Astrocyte (in vitro differentiated cells and primary cell): ENCODE data around the gene PODN. TPM values are rescaled to one million over a fixed set of nuclear protein-coding genes. Genes with fewer than 3 reads are reported as not detected.
A peak's percentile ranks its signal among the peaks of the same experiment; 100 is the strongest.

Experiments
- DNase-seq: peaks from one replicate; pipeline ENCODE4 v3.0.0-alpha.2; 2010; ENCODE audit warnings: low read depth
- FAIRE-seq: peaks from 2 replicates; lab custom pipeline; 2011; peaks lifted over from hg19 to GRCh38; lab: Jason Lieb, UNC
- H2AFZ ChIP-seq: 2 replicates; pipeline ENCODE4 v1.6.0; 2012; ENCODE audit warnings: low read depth, low read length, inconsistent platforms
- H3K27ac ChIP-seq: 2 replicates; pipeline ENCODE4 v1.5.1; 2011; ENCODE audit warnings: low read depth, low read length, inconsistent platforms
- H3K27me3 ChIP-seq: 2 replicates; pipeline ENCODE4 v1.6.0; 2011; ENCODE audit warnings: low read length, inconsistent platforms; ENCODE audit not compliant: insufficient read depth
- H3K36me3 ChIP-seq: 2 replicates; pipeline ENCODE4 v1.5.1; 2011; ENCODE audit warnings: low read length, inconsistent platforms; ENCODE audit not compliant: insufficient read depth
- H3K4me1 ChIP-seq: 2 replicates; pipeline ENCODE4 v1.5.1; 2011; ENCODE audit warnings: low read length, inconsistent platforms; ENCODE audit not compliant: insufficient read depth
- H3K4me2 ChIP-seq: 2 replicates; pipeline ENCODE4 v1.6.0; 2012; ENCODE audit warnings: low read length, inconsistent platforms
- H3K4me3 ChIP-seq: 2 replicates; pipeline ENCODE4 v1.5.1; 2011; ENCODE audit warnings: low read depth, mild to moderate bottlenecking, low read length, inconsistent platforms; ENCODE audit not compliant: insufficient read depth
- H3K79me2 ChIP-seq: 2 replicates; pipeline ENCODE4 v1.6.0; 2012; ENCODE audit warnings: mild to moderate bottlenecking, low read length, inconsistent platforms; ENCODE audit not compliant: insufficient read depth
- H3K9ac ChIP-seq: 2 replicates; pipeline ENCODE4 v1.6.0; 2012; ENCODE audit warnings: mild to moderate bottlenecking, low read length, inconsistent platforms
- H3K9me3 ChIP-seq: 2 replicates; pipeline ENCODE4 v1.5.1; 2012; ENCODE audit warnings: low read depth, mild to moderate bottlenecking, low read length, inconsistent platforms; ENCODE audit not compliant: insufficient read depth
- H4K20me1 ChIP-seq: 2 replicates; pipeline ENCODE4 v1.6.0; 2012; ENCODE audit warnings: low read length, inconsistent platforms; ENCODE audit not compliant: insufficient read depth
- H3K27ac Mint-ChIP-seq: one replicate; pipeline ENCODE4 v1.8.0; 2021; ENCODE audit warnings: mild to moderate bottlenecking, mixed read lengths; ENCODE audit not compliant: unreplicated experiment
- H3K27me3 Mint-ChIP-seq: one replicate; pipeline ENCODE4 v1.8.0; 2021; ENCODE audit warnings: low read depth, mixed read lengths; ENCODE audit not compliant: unreplicated experiment
- H3K36me3 Mint-ChIP-seq: one replicate; pipeline ENCODE4 v1.8.0; 2021; ENCODE audit warnings: low read depth, mixed read lengths; ENCODE audit not compliant: unreplicated experiment
- H3K4me1 Mint-ChIP-seq: one replicate; pipeline ENCODE4 v1.8.0; 2021; ENCODE audit warnings: low read depth, mixed read lengths; ENCODE audit not compliant: unreplicated experiment
- H3K4me3 Mint-ChIP-seq: one replicate; pipeline ENCODE4 v1.8.0; 2021; ENCODE audit warnings: mild to moderate bottlenecking, moderate library complexity, mixed read lengths; ENCODE audit not compliant: unreplicated experiment
- H3K9me3 Mint-ChIP-seq: one replicate; pipeline ENCODE4 v1.8.0; 2021; ENCODE audit warnings: mild to moderate bottlenecking, mixed read lengths; ENCODE audit not compliant: unreplicated experiment
- CTCF ChIP-seq: IDR thresholded peaks from 2 replicates; pipeline ENCODE4 v1.5.1; 2011; ENCODE audit warnings: low read depth, mild to moderate bottlenecking, inconsistent platforms, low read length, moderate library complexity; ENCODE audit not compliant: insufficient read depth
- EZH2 ChIP-seq: IDR thresholded peaks from 2 replicates; pipeline ENCODE4 v1.6.1; 2012; ENCODE audit warnings: mild to moderate bottlenecking, low read length, inconsistent platforms; ENCODE audit not compliant: insufficient read depth
- total RNA-seq: library from RNA; stranded (reverse); gene quantifications from 2 replicates; pipeline ENCODE4 v1.2.1, GENCODE V29; 2021

PODN gene
- total RNA-seq, 1 donor from 2014 or later = 2.6 TPM

- no peak overlapping the region for H3K27ac ChIP-seq
- H3K27me3 ChIP-seq = no peaks in the 10 kb centered on the region
Observed at GRCh38 chr1:53090227-53091147, 28.5 kb downstream of the PODN start.

GRCh38 chr1:53091841-53092645 lies 30.0 kb downstream of the PODN start:
- H3K36me3 ChIP-seq = no peaks in the 10 kb centered on the region
- no peak for FAIRE-seq
- DNase-seq = peak; percentile 47

More at GRCh38 chr1:53090227-53091147, 28.5 kb downstream of the PODN start:
- Mint-ChIP-seq H3K27ac (no peak overlapping the region), H3K4me1 (peaks cover 5% of the 10 kb centered on the region), H3K27me3 (peaks cover 14% of the 10 kb centered on the region), H3K9me3 (no peaks in the 10 kb centered on the region), H3K4me3 (no peak overlapping the region), H3K36me3 (no peaks in the 10 kb centered on the region)
- H3K4me3 ChIP-seq = no peak overlapping the region
- H3K79me2 ChIP-seq = no peaks in the 10 kb centered on the region
- no peak overlapping the region for H3K4me2 ChIP-seq
- no peak for FAIRE-seq
- H3K9me3 ChIP-seq = peaks cover 3% of the 10 kb centered on the region
- no peaks in the 10 kb centered on the region for H4K20me1 ChIP-seq
- no peak overlapping the region for H2AFZ ChIP-seq
- no peak for DNase-seq
- no peaks in the 10 kb centered on the region for H3K4me1 ChIP-seq
- no peak overlapping the region for H3K9ac ChIP-seq
- TF ChIP-seq CTCF = no peak
- no peak for TF ChIP-seq EZH2
- no peaks in the 10 kb centered on the region for H3K36me3 ChIP-seq

More at GRCh38 chr1:53091841-53092645, 30.0 kb downstream of the PODN start:
- Histone ChIP-seq H3K9me3 (peaks cover 13% of the 10 kb centered on the region), H3K9ac (no peak overlapping the region), H3K79me2 (no peaks in the 10 kb centered on the region), H3K4me1 (no peaks in the 10 kb centered on the region), H3K27me3 (no peaks in the 10 kb centered on the region), H4K20me1 (no peaks in the 10 kb centered on the region), H3K4me2 (no peak overlapping the region), H3K27ac (no peak overlapping the region), H3K4me3 (no peak overlapping the region), H2AFZ (no peak overlapping the region)
- no peak for TF ChIP-seq CTCF
- no peak for TF ChIP-seq EZH2
- H3K9me3 Mint-ChIP-seq = no peaks in the 10 kb centered on the region
- H3K4me1 Mint-ChIP-seq = peaks cover 5% of the 10 kb centered on the region
- H3K36me3 Mint-ChIP-seq = no peaks in the 10 kb centered on the region
- peaks cover 12% of the 10 kb centered on the region for H3K27me3 Mint-ChIP-seq
- H3K4me3 Mint-ChIP-seq = no peak overlapping the region
- H3K27ac Mint-ChIP-seq = no peak overlapping the region
